Gastroesophageal sphincter (tissue), 4 donors: Measurements from ENCODE around the gene PKD2L2. TPM values are rescaled to one million over a fixed set of nuclear protein-coding genes. Genes with fewer than 3 reads are reported as not detected.
A peak's percentile ranks its signal among the peaks of the same experiment; 100 is the strongest.

Source experiments
- ATAC-seq: fragments of 150-250 bp; one replicate; pipeline ENCODE4 v1.9.1; 2016; ENCODE audit warnings: mild to moderate bottlenecking, moderate library complexity
- H3K27ac ChIP-seq, 4 donors: fragments of 200-600 bp; sonication (generic) in 3 of 4; 1 replicate in 3 of 4; 2 replicates in 1 of 4; pipeline ENCODE4 v1.5.1; 2016 to 2019
- H3K27me3 ChIP-seq: fragments of 200-600 bp; sonication (generic); one replicate; pipeline ENCODE4 v1.5.1; 2019
- H3K36me3 ChIP-seq, 2 donors: fragments of 200-600 bp; sonication (generic); one replicate each; pipeline ENCODE4 v1.5.1; 2019; ENCODE audit warnings: control low read depth in 1 of 2
- H3K4me1 ChIP-seq, 3 donors: fragments of 200-600 bp; sonication (generic); 1 replicate in 2 of 3; 2 replicates in 1 of 3; pipeline ENCODE4 v1.5.1; 2016 to 2019; ENCODE audit warnings: control low read depth in 2 of 3
- H3K4me3 ChIP-seq, 2 donors: fragments of 200-600 bp; sonication (generic); one replicate each; pipeline ENCODE4 v1.5.1; 2019; ENCODE audit warnings: mild to moderate bottlenecking in 1 of 2, moderate library complexity in 1 of 2
- H3K9me3 ChIP-seq, 3 donors: fragments of 200-600 bp; sonication (generic); one replicate each; pipeline ENCODE4 v1.5.1; 2017 to 2019; ENCODE audit warnings: control low read depth in 2 of 3
- EP300 ChIP-seq: sonication (generic); formaldehyde crosslinking; IDR thresholded peaks from one replicate; pipeline ENCODE4 v1.6.1; 2017; ENCODE audit warnings: antibody characterized with exemption, mild to moderate bottlenecking
- POLR2A ChIP-seq, 2 donors: fragments of 450-650 bp; IDR thresholded peaks; one replicate each; pipeline ENCODE4 v1.6.1; 2017; ENCODE audit warnings: antibody characterized with exemption in 2 of 2, mild to moderate bottlenecking in 2 of 2, moderate library complexity in 1 of 2
- POLR2AphosphoS5 ChIP-seq: sonication (generic); formaldehyde crosslinking; IDR thresholded peaks from one replicate; pipeline ENCODE4 v1.6.1; 2017; ENCODE audit warnings: antibody characterized with exemption
- WGBS, 2 donors: methylation state at CpG; one replicate each; pipeline ENCODE4 v1.1.5; 2018; ENCODE audit warnings: low coverage in 1 of 2; 5-methylcytosine and 5-hydroxymethylcytosine counted together
- total RNA-seq, 4 donors: library from RNA; depleted of rRNA; stranded (reverse); fragments of >200 nt; gene quantifications; one replicate each; pipeline ENCODE4 v1.1.0, GENCODE V29; 2016
- TF ChIP-seq, protein P1 (sequence below), 4 experiments: fragments of 200-600 bp in 2 of 4; fragments of 450-650 bp in 2 of 4; sonication (generic) in 1 of 4; IDR thresholded peaks; one replicate each; pipeline ENCODE4 v1.5.1; 2017 to 2019; ENCODE audit warnings: antibody characterized with exemption in 4 of 4, mild to moderate bottlenecking in 2 of 4, moderate library complexity in 2 of 4

The PKD2L2 gene
- total RNA-seq: under 1 TPM in 1 of 4 donors, not detected in 3; 0.15 TPM

DNA sequence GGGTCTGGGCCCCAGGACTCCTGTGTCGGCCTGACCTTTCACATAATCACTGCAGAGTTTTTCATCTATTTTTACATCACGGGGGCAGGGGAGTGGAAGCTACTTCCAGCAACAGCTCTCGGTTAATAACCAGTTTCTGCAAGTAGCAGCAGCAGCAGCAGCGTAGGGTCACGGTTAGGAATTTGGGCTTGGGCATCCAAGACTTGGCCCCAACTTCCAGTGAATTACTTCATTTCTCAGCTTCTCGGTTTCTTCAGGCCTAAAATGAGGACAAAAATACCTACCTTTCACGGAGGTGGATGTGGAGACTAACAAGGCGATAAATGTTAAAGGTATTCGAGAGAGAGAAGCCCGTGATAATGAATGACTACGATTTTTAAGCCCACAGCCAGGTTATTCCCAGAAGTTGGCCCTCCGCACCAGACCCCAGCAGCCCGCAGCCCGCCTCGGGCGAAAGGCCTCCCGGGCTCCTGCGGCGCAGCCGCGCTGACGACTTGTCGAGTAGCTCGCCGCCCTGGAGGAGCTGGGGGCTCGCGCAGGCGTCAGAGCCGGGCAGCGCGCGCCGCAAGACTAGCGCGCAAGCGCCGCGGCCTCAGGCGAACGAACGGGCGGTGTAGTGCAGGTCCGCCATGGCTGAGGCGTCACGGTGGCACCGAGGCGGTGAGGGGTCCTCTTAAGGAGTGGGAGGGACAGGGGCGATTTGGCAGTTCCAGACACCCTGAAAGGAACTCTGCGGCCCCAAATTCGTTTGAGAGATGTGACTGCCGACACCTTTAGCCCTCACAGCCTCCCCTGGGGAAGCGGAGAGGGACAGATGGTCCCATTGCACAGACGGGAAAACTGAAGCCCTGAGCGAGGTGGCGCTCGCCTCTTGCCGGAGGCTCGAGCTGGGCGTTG is at the start of gene PKD2L2:
TSS of gene PKD2L2 (plus strand) at position 595 of the 897 bp plus-strand sequence. CDS start at position 630, 35 bp downstream.
- Histone ChIP-seq H3K4me1 (peaks cover 0 to 23% (median 0%) of the 10 kb centered on the region in 3 donors), H3K9me3 (no peaks in the 10 kb centered on the region), H3K27me3 (no peaks in the 10 kb centered on the region), H3K36me3 (no peaks in the 10 kb centered on the region), H3K4me3 (peak within 1 kb of the TSS; percentile 29 to 58), H3K27ac (peak within 1 kb of the TSS; percentile 39 to 88 (median 80))
- TF ChIP-seq POLR2A (IDR thresholded peaks at IDR 0.05): peak; percentile 41 to 51
- TF ChIP-seq, protein P1, sequence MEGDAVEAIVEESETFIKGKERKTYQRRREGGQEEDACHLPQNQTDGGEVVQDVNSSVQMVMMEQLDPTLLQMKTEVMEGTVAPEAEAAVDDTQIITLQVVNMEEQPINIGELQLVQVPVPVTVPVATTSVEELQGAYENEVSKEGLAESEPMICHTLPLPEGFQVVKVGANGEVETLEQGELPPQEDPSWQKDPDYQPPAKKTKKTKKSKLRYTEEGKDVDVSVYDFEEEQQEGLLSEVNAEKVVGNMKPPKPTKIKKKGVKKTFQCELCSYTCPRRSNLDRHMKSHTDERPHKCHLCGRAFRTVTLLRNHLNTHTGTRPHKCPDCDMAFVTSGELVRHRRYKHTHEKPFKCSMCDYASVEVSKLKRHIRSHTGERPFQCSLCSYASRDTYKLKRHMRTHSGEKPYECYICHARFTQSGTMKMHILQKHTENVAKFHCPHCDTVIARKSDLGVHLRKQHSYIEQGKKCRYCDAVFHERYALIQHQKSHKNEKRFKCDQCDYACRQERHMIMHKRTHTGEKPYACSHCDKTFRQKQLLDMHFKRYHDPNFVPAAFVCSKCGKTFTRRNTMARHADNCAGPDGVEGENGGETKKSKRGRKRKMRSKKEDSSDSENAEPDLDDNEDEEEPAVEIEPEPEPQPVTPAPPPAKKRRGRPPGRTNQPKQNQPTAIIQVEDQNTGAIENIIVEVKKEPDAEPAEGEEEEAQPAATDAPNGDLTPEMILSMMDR (IDR thresholded peaks at IDR 0.05): peak in 2 of 4 experiments; percentile 31 to 40
- no peak for TF ChIP-seq EP300
- TF ChIP-seq POLR2AphosphoS5: peak; percentile 32
- ATAC-seq: peak; percentile 95
- 33% methylated on average over 28 of the region's 59 CpGs; no CpG with 5 or more reads in 1 of the 2 donors for WGBS, 2 donors

DNA sequence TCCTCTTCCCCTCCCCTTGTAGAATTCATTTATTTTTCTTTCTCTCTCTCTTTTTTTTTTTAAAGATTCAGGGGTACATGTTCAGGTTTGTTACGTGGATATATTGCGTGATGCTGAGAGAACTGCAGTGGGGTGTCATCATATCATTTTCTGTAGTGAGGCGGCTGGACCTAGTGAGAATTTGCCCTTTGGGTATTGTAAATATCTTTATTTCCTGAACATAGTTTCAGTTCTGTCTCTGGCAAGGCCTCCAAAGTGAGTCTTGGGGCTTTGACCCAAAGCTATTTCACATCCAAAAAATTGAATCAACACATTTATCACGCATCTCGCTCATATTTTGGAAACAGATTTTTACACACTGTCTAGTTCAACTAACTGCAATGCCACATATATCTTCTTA is 47.0 kb upstream of the PKD2L2 start:
- Histone ChIP-seq H3K9me3 (no peaks in the 10 kb centered on the region), H3K27me3 (no peaks in the 10 kb centered on the region), H3K36me3 (no peaks in the 10 kb centered on the region), H3K4me1 (peaks cover 4 to 25% (median 11%) of the 10 kb centered on the region in 3 donors), H3K4me3 (no peak overlapping the region), H3K27ac (no peak overlapping the region)
- WGBS, 2 donors: 66 to 76% methylated on average over 3 to 4 of the region's 5 CpGs
- no peak for ATAC-seq
- no peak for TF ChIP-seq POLR2A (IDR thresholded peaks at IDR 0.05)
- TF ChIP-seq, protein P1 (IDR thresholded peaks at IDR 0.05): no peak
- no peak for TF ChIP-seq EP300
- TF ChIP-seq POLR2AphosphoS5: no peak

DNA sequence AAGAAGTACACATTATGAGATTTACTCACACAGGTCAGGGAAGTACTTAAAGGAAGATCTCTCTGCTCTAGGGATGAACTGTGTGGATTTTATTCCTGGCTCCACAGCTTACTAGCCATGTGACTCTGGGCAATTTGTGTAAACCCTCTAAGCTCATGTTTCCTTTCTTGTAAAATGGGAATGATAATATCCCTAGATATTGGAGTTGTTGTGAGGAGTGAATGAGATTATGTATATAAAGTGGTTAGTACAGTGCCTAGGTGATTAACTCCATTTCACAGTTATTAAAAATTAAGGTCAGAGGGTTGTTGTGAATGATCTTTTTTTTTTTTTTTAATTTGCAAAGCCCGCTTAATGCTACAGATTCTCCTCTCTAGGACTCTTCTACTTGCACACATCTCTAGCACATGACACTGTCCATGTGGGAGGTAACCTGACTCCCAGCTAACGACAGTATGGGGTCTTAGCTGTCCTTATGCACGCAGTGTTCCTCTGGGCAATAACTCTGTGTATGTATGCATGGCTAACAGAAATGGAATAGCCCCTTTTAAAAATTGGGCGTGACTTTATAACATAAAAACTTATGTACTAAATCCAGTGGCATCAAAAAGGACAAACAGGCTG is 45.5 kb upstream of the PKD2L2 start:
- Histone ChIP-seq H3K4me1 (peaks cover 0 to 10% (median 3%) of the 10 kb centered on the region in 3 donors), H3K27ac (no peak overlapping the region), H3K36me3 (no peaks in the 10 kb centered on the region), H3K27me3 (no peaks in the 10 kb centered on the region), H3K4me3 (no peak overlapping the region), H3K9me3 (no peaks in the 10 kb centered on the region)
- ATAC-seq: no peak
- WGBS, 2 donors: 65% methylated on average over 4 of the region's 4 CpGs; no CpG with 5 or more reads in 1 of the 2 donors
- TF ChIP-seq POLR2AphosphoS5: no peak
- TF ChIP-seq EP300: no peak
- TF ChIP-seq, protein P1 (IDR thresholded peaks at IDR 0.05): no peak
- TF ChIP-seq POLR2A (IDR thresholded peaks at IDR 0.05): no peak

DNA sequence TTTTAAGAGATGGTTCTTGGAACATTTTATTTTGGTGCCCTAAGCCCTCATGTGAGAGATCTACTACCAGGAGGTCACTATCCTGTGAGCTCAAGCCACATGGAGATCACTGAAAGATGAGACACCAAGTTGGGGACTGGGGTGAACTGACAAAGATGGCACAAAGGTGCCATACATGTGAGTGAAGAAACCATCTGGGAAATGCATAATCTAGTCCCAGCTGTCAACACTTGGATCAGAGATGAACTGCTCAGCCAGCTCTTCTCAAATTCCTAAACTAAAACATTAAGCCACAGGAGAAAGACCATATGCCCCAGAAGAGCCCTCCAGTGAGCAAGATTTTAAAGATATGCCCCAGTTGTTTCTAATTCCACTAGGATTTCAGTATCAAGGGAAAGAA is 43.8 kb upstream of the PKD2L2 start:
- Histone ChIP-seq H3K27ac (no peak overlapping the region), H3K4me1 (no peaks in the 10 kb centered on the region), H3K36me3 (no peaks in the 10 kb centered on the region), H3K9me3 (no peaks in the 10 kb centered on the region), H3K27me3 (no peaks in the 10 kb centered on the region), H3K4me3 (no peak overlapping the region)
- TF ChIP-seq EP300: no peak
- TF ChIP-seq, protein P1 (IDR thresholded peaks at IDR 0.05): no peak
- TF ChIP-seq POLR2A (IDR thresholded peaks at IDR 0.05): no peak
- TF ChIP-seq POLR2AphosphoS5: no peak
- no peak for ATAC-seq
